Left cardiac atrium (tissue), 4 donors: ENCODE measurements around the gene SPTB. TPM values are rescaled to one million over a fixed set of nuclear protein-coding genes. Genes with fewer than 3 reads are reported as not detected.
A peak's percentile ranks its signal among the peaks of the same experiment; 100 is the strongest.

Experiments
- ATAC-seq, 2 donors: fragments of 200-7000 bp; cut with Tn5 transposase; one replicate each; pipeline ENCODE4 v1.9.1; 2020; ENCODE audit warnings: mild to moderate bottlenecking in 2 of 2, moderate library complexity in 2 of 2
- DNase-seq: peaks from one replicate; pipeline ENCODE4 v3.0.0-alpha.2; 2020
- intact Hi-C, 2 donors: fragments of 100-400 bp; cut with DNase I; formaldehyde crosslinking; loops; one replicate each; pipeline versions ENCODE4 v1.14.1 to v1.15.1; 2022 to 2023
- total RNA-seq, 2 donors: library from RNA; stranded (reverse); fragmentation: NEBNext Ultra II Directional; extraction: Animal tissue kit (Norgen Biotek cat#: 25700); gene quantifications; one replicate each; pipeline ENCODE4 v1.2.1, GENCODE V29; 2021
- donor health status: DM: no; HTN: yes; CAD: no.
- donor health status: DM: no; HTN: yes; CAD: no; lungs with severe emphysema.
- donor health status: DM: yes; HTN: yes; CAD: no.
- donor health status: Dilated cardiomyopathy.

SPTB gene
- total RNA-seq, 2 donors from 2014 or later: 58.2 to 63.6 TPM

DNA sequence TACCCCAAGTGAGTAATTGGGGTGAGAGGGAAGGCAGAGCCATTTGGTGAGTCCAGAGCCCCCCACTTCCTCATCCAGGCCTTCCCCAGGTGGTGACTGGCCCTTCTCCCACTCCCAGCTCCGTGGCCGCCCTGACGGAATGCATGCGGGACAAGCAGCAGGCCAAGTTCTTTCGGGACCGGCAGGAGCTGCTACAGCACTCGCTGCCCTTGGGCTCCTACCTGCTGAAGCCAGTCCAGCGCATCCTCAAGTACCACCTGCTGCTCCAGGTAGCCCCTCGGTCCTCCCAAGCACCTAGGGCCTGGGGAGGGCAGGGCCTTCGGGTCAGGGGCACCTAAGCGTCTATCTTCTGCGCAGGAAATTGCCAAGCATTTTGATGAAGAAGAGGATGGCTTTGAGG is 149.0 kb downstream of the SPTB start:
- intact Hi-C loops: no loop called here
- ATAC-seq (no peak), DNase-seq (peak; percentile 10)

DNA sequence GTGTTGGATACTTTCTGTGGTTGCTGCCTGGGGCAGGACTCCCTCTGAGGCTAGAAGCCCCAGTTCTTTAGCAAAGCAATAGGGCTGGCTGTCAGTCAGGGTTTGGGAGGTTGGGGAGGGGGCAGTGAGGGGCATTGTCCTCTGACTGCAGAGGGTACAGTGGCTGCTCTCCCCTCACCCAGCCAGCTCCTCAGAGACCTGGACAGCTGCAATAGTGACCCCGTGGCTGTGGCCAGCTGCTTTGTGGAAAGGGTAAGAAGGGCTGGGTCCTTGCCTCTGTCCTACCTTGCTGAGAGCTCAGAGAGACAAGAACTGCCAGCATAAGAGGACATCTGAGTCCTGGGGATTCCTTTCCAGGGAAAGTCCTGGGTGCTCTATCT is 149.7 kb downstream of the SPTB start:
- intact Hi-C loops: no loop called here
- no peak for ATAC-seq
- DNase-seq: no peak

DNA sequence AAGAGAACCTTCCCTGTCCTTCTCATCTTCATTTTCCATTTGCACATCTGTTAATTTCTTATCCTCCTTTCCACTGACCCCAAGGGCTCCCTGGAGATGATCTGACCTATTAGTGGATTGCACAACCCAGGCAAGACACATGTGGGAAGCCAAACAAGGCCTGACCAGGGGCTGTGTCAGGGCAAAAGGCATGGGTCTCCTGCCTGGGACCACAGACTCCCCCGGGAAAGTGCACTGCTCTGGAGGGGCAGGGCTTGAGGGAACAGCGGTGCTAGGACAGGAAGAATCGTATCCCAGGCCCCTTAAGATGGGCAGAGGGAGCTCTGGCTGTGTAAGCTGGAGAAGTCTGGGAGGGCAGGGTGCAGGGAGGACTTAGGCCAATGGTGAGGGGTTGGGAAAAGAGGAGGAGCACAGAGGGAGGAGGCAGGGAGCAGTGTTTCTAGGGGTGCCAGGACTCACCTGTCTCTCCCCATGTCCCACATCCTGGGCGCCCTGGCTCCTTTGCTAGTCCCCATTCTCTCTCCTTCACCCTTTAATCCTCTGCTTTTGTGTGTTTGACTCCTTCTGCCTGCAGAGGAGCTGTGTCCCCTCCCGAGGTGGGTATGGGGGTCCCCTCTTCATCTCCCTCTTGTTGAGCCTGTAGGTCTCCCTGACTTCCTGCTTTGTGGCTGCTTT is 150.2 kb downstream of the SPTB start:
- intact Hi-C loops: no loop called here
- ATAC-seq (peak; percentile 22 to 48), DNase-seq (peak; percentile 38)

- DNase-seq: peak; percentile 5
- intact Hi-C loops: no loop called here
Measured at GRCh38 chr14:64728856-64729255, 150.9 kb downstream of the SPTB start.

DNA sequence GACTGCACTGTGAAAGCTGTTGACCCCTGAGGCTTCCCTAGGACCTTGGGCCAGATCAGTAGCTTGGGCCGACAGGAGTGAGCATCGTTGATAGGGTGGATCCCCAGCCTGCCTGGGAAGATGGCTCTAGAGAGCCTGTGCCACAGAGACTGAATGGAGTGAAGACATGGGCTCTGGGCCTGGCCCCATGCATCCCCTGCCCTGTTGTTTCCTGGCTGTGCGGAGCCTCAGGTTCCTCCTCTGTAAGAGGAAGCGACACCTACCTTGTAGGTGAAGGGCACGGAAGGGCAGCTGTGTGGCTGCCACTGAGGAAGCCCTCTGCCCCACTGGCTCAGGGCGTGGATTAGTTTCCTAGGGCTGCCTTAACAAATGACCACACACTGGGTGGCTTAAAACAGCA is 151.6 kb downstream of the SPTB start:
- intact Hi-C loops: no loop called here
- DNase-seq: peak; percentile 11
- no peak for ATAC-seq

More at GRCh38 chr14:64728856-64729255, 150.9 kb downstream of the SPTB start:
- ATAC-seq: no peak

DNA sequence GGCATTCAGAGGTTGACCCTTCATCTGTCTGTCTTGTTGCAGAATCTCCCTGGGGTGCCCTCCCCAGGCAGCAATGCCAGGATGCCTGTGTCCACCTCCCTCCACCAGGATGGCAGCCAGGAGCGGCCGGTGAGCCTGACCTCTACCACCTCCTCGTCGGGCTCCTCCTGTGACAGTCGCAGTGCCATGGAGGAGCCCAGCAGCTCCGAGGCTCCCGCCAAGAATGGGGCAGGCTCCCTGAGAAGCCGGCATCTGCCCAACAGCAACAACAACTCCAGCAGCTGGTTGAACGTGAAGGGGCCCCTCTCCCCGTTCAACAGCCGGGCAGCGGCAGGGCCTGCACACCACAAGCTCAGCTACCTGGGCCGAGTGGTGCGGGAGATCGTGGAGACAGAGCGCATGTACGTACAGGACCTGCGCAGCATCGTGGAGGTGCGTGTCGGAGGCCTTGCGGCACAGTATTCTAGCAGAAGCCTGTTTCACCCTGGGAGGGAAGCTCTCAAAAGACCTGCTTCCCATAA is 152.1 kb downstream of the SPTB start:
- peak; percentile 21 for DNase-seq
- ATAC-seq: no peak
- intact Hi-C loops: no loop called here

- intact Hi-C loops: no loop called here
- peak in 1 of 2 donors; percentile 81 for ATAC-seq
Measured at GRCh38 chr14:64726585-64726890, 153.2 kb downstream of the SPTB start.

DNA sequence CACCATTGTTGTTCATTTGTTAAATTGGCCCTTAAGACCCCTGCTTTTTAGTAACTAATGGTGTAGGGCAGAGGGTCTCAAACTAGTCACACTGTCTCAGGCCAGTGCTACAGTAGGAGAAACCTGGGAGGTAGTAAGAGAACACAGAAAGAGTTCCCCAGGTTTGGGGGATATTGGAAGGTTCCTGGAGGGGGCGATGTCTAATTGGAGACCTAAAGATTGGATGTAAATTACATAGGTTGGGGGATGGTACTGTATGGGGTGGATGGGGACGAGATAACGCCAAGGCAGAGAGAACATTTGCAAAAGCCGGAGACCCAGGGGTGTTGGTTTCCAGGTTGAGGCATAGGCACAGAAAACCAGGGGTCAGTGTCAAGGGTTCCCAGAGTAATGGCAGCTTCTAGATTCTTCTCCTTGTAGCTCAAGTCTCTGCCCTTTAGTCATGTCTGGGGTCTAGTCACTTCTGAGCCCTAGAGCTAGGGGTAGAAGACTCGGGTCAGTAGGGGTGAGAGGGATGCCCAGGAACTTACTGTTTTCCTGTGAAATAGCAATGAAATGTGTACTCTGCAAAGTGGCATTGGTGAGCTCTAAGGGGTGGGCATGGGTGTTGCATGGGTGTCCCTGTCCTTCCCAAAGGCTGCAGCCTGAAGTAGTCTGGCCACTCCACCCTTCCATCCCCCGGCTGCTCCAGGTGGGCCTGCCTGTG is 153.7 kb downstream of the SPTB start:
- ATAC-seq: no peak
- DNase-seq: no peak
- intact Hi-C loops: no loop called here

More at GRCh38 chr14:64726585-64726890, 153.2 kb downstream of the SPTB start:
- no peak for DNase-seq

DNA sequence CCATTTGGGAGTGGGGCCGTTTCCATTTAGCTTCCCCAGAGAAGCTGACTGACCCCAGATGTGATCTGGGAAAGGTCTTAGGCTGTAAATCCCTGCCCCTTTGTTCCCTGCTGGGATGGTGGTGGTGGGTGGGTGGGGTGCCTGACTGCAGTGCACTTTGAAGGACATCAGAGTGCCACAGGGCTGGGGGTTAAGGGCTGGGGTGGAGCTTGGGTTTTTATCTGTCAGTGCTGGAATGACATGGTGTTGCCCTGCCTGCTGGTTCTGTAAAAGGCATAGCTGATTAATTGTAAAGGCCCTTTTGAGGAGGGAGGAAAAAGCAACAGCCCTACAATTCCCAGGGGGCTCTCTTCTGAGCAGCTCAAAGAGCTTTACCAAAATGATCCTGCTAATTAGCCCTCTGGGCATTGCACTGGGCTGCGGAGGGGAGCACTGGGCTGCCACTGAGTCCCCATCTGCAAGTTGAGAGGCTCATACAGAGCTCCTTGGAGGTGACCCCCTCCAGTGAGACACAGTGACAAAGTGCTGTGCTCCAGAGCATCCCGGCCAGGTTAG is 154.4 kb downstream of the SPTB start:
- intact Hi-C loops: no loop called here
- DNase-seq: no peak
- peak in 1 of 2 donors; percentile 30 for ATAC-seq

DNA sequence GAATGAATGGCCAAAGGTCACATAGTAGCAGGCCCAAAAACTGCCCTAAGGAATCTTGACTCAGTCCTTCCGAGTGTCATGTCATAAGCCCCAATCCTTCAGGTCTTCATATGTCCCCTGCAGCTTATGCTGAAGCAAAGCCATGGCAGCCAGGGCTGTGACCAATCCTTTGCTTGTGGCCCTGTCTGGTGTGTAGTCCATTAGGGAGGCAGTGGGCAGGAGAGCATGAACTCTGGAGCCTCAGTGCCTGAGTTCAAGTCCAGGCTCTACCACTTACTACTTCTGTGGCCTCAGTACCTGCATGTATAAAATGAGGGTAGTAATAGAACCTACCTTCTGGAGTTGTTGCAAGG is 155.2 kb downstream of the SPTB start:
- intact Hi-C loops: loop anchor here in 1 of 2 donors (5.0 kb wide), 1 partner anchor 33 kb away; no protein-coding TSS in a partner anchor
- no peak for ATAC-seq
- no peak for DNase-seq

GRCh38 chr14:64723691-64724577 is 155.8 kb downstream of the SPTB start:
- DNase-seq: no peak
- peak; percentile 4 to 31 for ATAC-seq
- intact Hi-C loops: loop anchor here in 1 of 2 donors (5.0 kb wide), 1 partner anchor 33 kb away; no protein-coding TSS in a partner anchor

DNA sequence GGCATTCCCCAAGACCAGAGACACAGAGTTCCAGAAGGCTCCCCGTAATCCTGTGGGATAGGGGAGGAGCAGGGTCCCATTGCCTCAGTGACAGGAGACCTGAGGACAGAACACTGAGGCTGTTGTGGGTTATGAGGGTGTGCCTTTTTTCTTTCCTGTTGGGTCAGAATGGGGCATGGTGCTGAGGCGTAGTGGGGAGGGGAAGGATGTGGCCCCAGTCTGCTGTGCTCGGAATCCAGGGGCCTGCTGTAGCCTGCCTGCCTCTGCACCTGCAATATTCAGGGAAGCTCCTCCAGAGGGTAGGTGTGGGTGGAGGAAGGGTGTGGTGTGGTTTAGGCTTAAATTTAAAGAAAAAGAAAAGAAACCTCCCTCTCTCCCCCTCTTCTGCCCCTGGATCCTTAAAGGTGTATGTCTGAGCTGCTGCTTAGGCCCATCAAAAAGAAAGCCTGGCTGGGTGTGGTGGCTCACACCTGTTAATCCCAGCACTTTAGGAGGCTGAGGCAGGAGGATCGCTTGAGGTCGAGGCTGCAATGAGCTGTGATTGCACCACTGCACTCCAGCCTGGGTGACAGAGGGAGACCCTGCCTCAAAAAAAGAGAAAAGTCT is 156.8 kb downstream of the SPTB start:
- intact Hi-C loops: loop anchor here in 1 of 2 donors (5.0 kb wide), 1 partner anchor 34 kb away; no protein-coding TSS in a partner anchor
- DNase-seq (no peak), ATAC-seq (no peak)

DNA sequence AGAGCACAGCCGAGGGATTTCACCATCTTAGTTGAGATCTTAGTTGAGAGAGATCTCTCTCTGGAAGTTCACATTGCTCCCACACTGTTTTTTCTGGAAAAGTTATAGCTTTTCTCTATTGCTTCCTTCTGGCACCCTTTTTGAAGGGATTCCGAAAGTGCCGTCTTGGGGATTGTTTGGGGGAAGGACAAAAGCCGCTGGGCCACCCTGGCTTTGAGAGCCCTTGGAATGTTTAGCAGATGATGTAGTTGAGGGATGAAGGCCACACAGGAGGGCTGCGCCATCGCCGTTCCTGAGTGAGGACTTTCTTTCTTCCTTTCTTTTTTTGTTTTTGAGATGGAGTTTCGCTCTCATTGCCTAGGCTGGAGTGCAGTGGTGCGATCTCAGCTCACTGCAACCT is 157.8 kb downstream of the SPTB start:
- DNase-seq (no peak), ATAC-seq (no peak)
- intact Hi-C loops: loop anchor here in 1 of 2 donors (5.0 kb wide), 1 partner anchor 35 kb away; no protein-coding TSS in a partner anchor

- intact Hi-C loops: loop anchor here in 1 of 2 donors (5.0 kb wide), 1 partner anchor 36 kb away; no protein-coding TSS in a partner anchor
- DNase-seq (peak; percentile 56), ATAC-seq (peak; percentile 6 to 44)
Measured at GRCh38 chr14:64721391-64721791, 158.3 kb downstream of the SPTB start.

GRCh38 chr14:64720131-64720576 is 159.6 kb downstream of the SPTB start:
- peak in 1 of 2 donors; percentile 13 for ATAC-seq

GRCh38 chr14:64719601-64720000 is 160.1 kb downstream of the SPTB start:
- ATAC-seq (no peak), DNase-seq (no peak)
- intact Hi-C loops: no loop called here

More at GRCh38 chr14:64720131-64720576, 159.6 kb downstream of the SPTB start:
- DNase-seq: no peak
- intact Hi-C loops: loop anchor here in 1 of 2 donors (5.0 kb wide), 1 partner anchor 37 kb away; no protein-coding TSS in a partner anchor

DNA sequence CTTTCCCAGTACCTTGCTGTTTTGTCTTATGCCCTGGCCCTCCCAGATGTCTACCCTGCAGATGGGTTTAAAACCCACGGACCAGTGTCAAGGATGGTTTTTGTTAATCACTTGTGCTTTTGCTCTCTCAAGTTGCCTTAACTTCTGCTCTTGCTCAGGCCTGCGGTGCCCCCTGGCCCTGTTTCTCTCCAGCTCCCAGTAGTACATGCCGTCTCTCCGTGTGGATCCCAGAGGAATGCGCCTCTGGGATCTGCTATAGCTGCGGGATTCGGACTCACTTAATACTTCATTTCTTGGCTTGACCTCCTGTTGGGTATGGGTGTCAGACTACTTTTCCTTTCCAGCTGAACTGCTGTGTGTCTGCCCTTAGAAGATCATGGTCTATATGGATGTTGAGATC is 160.9 kb downstream of the SPTB start:
- intact Hi-C loops: no loop called here
- DNase-seq: no peak
- ATAC-seq: no peak

DNA sequence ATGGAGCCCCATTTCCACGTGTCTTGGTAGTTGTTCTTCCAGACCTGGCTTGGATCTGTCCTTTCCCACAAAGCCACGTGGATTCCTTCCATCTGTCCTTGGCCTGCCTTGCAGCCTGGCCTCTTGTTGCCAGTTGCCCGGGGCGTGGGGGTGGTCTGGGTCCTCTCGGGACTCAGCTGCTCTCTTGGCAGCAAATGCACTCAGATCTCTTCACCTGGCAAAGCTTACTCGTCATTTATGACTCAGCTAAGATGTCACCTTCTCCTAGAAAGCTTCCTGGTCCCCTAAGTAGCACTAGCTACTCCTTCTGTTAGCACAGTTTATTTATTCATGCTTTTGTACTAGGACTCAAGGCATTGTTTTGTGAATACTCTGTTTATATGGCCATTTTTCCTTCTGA is 161.8 kb downstream of the SPTB start:
- intact Hi-C loops: no loop called here
- ATAC-seq (peak; percentile 13 to 21), DNase-seq (no peak)
